Spleen (tissue), 7 donors: ENCODE data around the gene MOGAT3.

Experiments used
- POLR2A ChIP-seq, 3 donors: fragments of 450-650 bp; IDR thresholded peaks; one replicate each; pipeline ENCODE4 v1.5.1; 2017; ENCODE audit warnings: antibody characterized with exemption in 3 of 3, mild to moderate bottlenecking in 1 of 3
- POLR2AphosphoS5 ChIP-seq, 3 donors: sonication (generic); formaldehyde crosslinking; IDR thresholded peaks; one replicate each; pipeline ENCODE4 v1.5.1; 2017; ENCODE audit warnings: antibody characterized with exemption in 3 of 3
- TF ChIP-seq, protein P1 (sequence below), 11 experiments: fragments of 200-600 bp in 7 of 11; fragments of 450-650 bp in 4 of 11; sonication (generic) in 4 of 11; IDR thresholded peaks in 8 of 11; conservative IDR thresholded peaks in 3 of 11; 1 replicate in 7 of 11; 2 replicates in 4 of 11; pipeline versions ENCODE4 v1.4.0 to v1.8.0; 2016 to 2021; ENCODE audit warnings: antibody characterized with exemption in 11 of 11, inconsistent platforms in 4 of 11, mild to moderate bottlenecking in 1 of 11
- donor health status: DM: no; HTN: no; CAD: no; lungs with moderate emphysema.
- donor health status: DM: no; HTN: no; CAD: no.
- donor health status: DM: no; HTN: no; CAD: no.

DNA sequence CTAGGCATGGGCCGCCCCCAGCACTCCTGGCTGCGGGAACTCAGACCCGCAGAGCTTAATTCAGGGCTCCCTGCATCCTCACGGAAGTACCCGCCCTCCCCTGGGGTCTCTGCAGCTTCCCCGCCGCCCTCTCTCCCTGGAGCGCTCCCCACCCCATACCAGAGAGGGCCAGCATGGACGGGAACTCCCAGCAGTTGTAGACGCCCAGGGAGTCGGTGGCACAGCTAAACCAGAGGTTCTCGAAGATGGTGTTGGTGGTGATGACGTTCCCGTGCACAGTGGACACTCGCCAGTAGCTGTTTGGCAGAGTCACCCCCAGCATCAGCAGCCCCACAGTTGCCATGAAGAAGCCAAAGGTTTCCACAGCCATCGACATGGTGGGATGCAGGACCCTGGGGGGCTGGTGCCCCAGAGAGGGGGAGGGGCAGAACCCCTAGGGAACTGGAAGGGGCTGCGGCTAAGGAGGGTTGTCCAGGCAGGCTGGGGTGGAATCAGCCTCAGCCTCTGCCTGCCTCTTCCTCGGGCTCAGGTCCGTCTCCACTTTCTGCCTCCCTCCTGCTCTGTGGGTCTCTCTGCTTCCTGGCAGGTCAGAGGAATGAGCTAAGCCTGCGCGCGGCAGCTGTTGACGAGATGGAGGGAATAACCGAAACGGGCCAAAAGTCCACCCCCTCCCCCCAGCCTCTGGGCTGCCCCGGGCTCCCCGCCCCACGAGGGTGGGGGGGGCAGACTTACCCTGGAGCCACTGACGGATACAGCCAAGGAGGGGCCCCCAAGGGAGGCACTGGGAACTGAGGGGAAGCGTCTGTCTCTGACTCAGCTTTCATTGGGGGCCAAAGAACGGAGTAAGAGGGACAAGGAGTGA, 36.6 kb upstream of the MOGAT3 start, which contains the start of gene CLDN15:
- TF ChIP-seq, protein P1, sequence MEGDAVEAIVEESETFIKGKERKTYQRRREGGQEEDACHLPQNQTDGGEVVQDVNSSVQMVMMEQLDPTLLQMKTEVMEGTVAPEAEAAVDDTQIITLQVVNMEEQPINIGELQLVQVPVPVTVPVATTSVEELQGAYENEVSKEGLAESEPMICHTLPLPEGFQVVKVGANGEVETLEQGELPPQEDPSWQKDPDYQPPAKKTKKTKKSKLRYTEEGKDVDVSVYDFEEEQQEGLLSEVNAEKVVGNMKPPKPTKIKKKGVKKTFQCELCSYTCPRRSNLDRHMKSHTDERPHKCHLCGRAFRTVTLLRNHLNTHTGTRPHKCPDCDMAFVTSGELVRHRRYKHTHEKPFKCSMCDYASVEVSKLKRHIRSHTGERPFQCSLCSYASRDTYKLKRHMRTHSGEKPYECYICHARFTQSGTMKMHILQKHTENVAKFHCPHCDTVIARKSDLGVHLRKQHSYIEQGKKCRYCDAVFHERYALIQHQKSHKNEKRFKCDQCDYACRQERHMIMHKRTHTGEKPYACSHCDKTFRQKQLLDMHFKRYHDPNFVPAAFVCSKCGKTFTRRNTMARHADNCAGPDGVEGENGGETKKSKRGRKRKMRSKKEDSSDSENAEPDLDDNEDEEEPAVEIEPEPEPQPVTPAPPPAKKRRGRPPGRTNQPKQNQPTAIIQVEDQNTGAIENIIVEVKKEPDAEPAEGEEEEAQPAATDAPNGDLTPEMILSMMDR (IDR thresholded peaks at IDR 0.05 in 8 of 11, conservative IDR thresholded peaks at IDR 0.05 in 3 of 11), result no peak
- TF ChIP-seq POLR2A (IDR thresholded peaks at IDR 0.05), result no peak
- TF ChIP-seq POLR2AphosphoS5 (IDR thresholded peaks at IDR 0.05), result peak; percentile 41 to 61 (median 51)
